ENCODE data around the gene APBB3.

APBB3 gene

GRCh38 chr5:140573683-140574082, 9.3 kb upstream of the APBB3 start:
- DNase-seq, result no peak

- DNase-seq, result no peak
These were observed 6.7 kb upstream of the APBB3 start for GRCh38 chr5:140571105-140571504.

GRCh38 chr5:140570488-140570887, 6.1 kb upstream of the APBB3 start:
- DNase-seq, result no peak

GRCh38 chr5:140570058-140570457, 5.7 kb upstream of the APBB3 start:
- no peak for DNase-seq

GRCh38 chr5:140569197-140569596, 4.8 kb upstream of the APBB3 start:
- DNase-seq, result no peak

- DNase-seq, result no peak
These were observed 4.2 kb upstream of the APBB3 start for GRCh38 chr5:140568443-140569063.

GRCh38 chr5:140567871-140568270, 3.5 kb upstream of the APBB3 start:
- no peak for DNase-seq

GRCh38 chr5:140567136-140567818, 2.9 kb upstream of the APBB3 start:
- DNase-seq, result no peak

- DNase-seq, result no peak
These were observed 2.3 kb upstream of the APBB3 start for GRCh38 chr5:140566665-140567064.

- DNase-seq, result no peak
These were observed 1.3 kb upstream of the APBB3 start for GRCh38 chr5:140565780-140566095.

GRCh38 chr5:140565024-140565779, 804 bp upstream of the APBB3 start:
- DNase-seq, result no peak

GRCh38 chr5:140563596-140563995, 802 bp downstream of the APBB3 start:
- no peak for DNase-seq

- no peak for DNase-seq
These were observed 2.5 kb downstream of the APBB3 start for GRCh38 chr5:140561753-140562523.

- no peak for DNase-seq
These were observed 4.2 kb downstream of the APBB3 start for GRCh38 chr5:140560227-140560626.

- no peak for DNase-seq
These were observed 5.9 kb downstream of the APBB3 start for GRCh38 chr5:140558542-140558941.

GRCh38 chr5:140557965-140558364, 6.4 kb downstream of the APBB3 start:
- DNase-seq, result no peak

- DNase-seq, result peak; percentile 96
These were observed 7.1 kb downstream of the APBB3 start, which contains the start of gene SRA1 for GRCh38 chr5:140557136-140557805. SRA1 (minus strand) TSS chr5:140557473; CDS start chr5:140557452, 21 bp downstream.

GRCh38 chr5:140556438-140556837, 8.0 kb downstream of the APBB3 start:
- DNase-seq, result no peak

- DNase-seq, result no peak
These were observed 8.6 kb downstream of the APBB3 start for GRCh38 chr5:140555747-140556312.

- no peak for DNase-seq
These were observed 9.9 kb downstream of the APBB3 start for GRCh38 chr5:140554454-140554853.

GRCh38 chr5:140553657-140554056, 10.7 kb downstream of the APBB3 start:
- DNase-seq, result no peak

- no peak for DNase-seq
These were observed 12.5 kb downstream of the APBB3 start for GRCh38 chr5:140551872-140552271.

All from islet precursor cell (in vitro differentiated cells).